Loucy (cell line): ENCODE results near the gene NDUFV3.

Source experiments
- EZH2phosphoT487 ChIP-seq: fragments of 200-600 bp; IDR thresholded peaks from 2 replicates; pipeline ENCODE4 v1.6.1; 2018; ENCODE audit warnings: antibody characterized with exemption, mild to moderate bottlenecking, moderate library complexity, borderline replicate concordance
- TF ChIP-seq, protein P1 (sequence below): fragments of 200-600 bp; sonication (generic); conservative IDR thresholded peaks from 2 replicates; pipeline ENCODE4 v1.5.1; 2014; ENCODE audit warnings: mild to moderate bottlenecking, antibody characterized with exemption, low read length

DNA sequence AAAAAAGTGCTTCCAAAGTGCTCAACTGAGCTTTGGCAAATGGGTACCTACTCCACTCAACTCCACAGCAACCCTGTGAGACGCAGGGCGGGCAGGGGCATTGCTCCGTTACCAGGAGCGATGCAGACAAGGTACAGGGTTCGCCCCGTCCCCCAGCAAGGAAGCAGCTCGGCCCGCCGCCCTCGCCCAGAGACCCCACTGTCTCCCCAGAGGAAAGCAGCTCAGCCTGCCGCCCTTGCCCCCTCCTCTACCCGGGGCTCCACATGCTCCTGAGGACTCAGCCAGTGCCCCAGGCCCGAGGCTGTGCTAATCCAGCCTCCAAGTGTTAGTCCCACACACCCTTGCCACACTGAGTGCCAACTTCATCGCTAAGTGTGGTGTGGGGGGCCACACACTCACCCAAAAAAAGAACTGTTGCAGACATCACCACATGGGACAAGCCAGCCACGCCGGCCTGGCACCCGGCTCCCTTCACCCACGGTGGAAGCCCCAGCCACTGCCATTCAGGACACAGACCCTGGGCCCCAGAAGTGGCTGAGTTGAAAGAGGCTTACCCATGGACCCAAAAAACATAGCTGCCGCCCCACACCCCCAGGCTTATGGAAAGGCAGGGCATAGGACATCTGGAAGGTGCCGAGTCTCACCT is 40.1 kb upstream of the NDUFV3 start:
- TF ChIP-seq, protein P1, sequence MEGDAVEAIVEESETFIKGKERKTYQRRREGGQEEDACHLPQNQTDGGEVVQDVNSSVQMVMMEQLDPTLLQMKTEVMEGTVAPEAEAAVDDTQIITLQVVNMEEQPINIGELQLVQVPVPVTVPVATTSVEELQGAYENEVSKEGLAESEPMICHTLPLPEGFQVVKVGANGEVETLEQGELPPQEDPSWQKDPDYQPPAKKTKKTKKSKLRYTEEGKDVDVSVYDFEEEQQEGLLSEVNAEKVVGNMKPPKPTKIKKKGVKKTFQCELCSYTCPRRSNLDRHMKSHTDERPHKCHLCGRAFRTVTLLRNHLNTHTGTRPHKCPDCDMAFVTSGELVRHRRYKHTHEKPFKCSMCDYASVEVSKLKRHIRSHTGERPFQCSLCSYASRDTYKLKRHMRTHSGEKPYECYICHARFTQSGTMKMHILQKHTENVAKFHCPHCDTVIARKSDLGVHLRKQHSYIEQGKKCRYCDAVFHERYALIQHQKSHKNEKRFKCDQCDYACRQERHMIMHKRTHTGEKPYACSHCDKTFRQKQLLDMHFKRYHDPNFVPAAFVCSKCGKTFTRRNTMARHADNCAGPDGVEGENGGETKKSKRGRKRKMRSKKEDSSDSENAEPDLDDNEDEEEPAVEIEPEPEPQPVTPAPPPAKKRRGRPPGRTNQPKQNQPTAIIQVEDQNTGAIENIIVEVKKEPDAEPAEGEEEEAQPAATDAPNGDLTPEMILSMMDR, result no peak
- TF ChIP-seq EZH2phosphoT487, result no peak
